Astrocyte (in vitro differentiated cells and primary cell): ENCODE results near the gene SAMSN1.
"Not testable (repeated sequence)": the region's sequence is repeated elsewhere in the genome, so short reads cannot be mapped to it uniquely, and the experiment has no call there.

ENCODE experiments used
- CTCF ChIP-seq: IDR thresholded peaks from 2 replicates; pipeline ENCODE4 v1.5.1; 2011; ENCODE audit warnings: low read depth, mild to moderate bottlenecking, inconsistent platforms, low read length, moderate library complexity; ENCODE audit not compliant: insufficient read depth
- EZH2 ChIP-seq: IDR thresholded peaks from 2 replicates; pipeline ENCODE4 v1.6.1; 2012; ENCODE audit warnings: mild to moderate bottlenecking, low read length, inconsistent platforms; ENCODE audit not compliant: insufficient read depth

- TF ChIP-seq CTCF, EZH2: not testable (repeated sequence)
Observed at GRCh38 chr21:14494181-14494580, 51.9 kb downstream of the SAMSN1 start.
